GM19438 (cell line): ENCODE results near the gene CPXM1.

Experiments used
- ATAC-seq: cut with Tn5 transposase; IDR thresholded peaks from one replicate; pipeline ENCODE4 v1.9.1; 2021; ENCODE audit warnings: low read depth; ENCODE audit not compliant: unreplicated experiment

Gene CPXM1

DNA sequence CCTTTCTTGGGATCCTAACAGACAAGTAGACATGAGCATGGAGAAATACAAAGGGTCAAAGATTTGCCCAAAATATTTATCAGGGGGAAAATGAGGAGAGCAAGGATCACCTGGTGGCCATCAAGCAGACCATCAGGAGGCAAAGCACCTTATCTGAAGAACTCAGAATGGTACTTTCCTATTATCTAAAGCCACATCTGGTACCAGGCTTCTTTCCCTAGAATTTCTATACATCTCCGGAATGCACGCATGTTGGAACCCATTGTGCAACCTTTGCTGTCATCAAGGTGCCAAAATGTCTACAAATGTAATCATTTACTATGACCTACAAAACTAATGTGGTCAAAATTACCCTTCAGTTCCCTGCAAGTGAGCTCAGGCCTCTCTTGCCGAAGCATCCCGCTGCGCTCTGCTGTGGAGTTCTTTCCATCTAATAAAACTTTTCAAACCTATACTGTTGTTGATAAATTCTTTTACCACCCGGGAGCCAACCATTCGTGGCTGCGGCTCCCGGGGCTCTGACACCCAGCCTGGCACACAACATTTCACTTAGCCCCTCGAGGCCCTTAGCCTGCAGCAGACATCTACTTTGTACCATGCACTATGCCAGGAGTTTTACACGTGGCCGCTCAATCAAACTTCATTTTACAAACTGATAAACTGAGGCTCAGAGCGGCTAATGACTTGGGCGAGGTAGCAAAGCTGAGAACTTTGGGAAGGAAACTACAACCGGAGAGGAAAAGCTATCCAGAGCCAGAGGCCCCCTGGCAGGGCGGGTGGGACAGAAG, 3.8 kb upstream of the CPXM1 start:
- ATAC-seq = no peak

DNA sequence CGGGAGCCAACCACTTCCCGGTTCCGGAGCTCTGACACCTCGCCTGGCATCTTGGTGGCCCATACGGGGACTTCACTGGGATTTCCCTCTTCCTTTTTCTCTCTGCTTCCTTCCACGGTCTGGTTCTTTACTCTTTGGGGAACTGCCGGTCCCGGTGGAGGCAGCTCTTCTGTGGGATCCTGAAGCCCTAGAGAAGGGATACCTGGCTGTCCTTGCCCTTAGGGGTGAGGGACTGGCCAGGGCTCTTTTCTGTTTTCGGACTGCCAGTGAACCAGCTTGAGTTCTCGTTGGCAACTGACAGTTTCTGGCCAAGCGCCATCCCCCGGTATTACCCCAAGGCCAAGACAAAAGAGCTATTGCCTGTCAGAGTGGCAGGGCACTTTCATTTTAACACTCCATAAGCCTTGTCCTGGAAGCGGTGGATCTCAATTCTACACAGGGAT, 880 bp upstream of the CPXM1 start:
- ATAC-seq = peak; percentile 6

- ATAC-seq = peak; percentile 5
Measured at GRCh38 chr20:2799688-2800520, 523 bp downstream of the CPXM1 start.

- ATAC-seq = no peak
Measured at GRCh38 chr20:2799271-2799670, 1.2 kb downstream of the CPXM1 start.

DNA sequence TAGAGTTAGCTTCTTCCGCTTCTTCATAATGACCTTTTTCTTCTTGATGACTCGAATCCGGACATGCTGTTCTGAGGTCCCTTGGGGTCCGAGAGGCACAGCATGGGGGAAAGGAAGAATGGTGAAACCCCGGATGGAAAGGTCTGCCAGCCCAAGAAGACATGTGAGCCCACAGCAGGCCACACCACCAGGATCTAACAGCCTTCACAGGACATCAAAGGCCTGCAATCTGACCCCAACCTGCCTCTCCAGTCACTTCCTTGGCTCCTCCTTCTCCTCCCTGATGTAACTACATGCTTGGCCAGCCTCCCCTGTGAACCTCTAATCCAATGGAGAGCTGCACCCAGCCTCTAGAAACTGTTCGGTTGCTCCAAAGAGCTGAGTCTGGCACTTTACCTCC, 1.6 kb downstream of the CPXM1 start:
- ATAC-seq = no peak

DNA sequence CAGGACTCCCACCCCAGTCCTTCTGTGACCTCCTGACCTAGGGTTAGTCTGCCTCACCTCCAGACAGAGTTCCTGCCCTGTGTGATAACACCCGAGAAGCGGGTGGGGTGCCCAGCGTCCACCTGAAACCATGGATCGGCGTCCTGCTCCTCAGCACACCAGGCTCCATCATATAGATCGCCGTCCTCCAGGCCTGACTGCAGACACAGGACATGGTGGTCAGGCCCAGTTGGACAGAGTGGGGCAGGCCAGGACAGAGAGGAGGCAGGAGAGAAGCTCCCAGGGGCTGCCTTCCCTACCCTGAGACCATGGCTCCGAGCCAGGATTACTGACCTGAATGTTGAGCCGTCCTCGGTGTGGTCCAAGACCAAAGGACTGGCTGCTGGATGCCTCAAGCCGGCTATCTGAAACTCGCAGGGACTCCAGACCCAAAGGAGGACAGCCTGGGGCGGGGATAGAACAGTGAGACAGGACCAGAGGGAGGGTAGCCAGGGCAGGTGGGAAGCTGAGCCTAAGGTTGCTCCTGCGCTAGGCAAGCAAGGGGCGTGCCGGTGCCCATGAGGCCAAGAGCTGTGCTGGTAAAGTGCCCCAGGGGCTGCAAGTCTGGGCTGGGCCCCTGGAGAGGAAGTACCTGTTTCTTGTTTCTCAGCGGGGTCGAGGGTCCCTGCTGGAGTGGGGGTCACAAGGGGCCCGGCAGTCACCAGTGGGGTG, 2.2 kb downstream of the CPXM1 start:
- ATAC-seq = no peak

DNA sequence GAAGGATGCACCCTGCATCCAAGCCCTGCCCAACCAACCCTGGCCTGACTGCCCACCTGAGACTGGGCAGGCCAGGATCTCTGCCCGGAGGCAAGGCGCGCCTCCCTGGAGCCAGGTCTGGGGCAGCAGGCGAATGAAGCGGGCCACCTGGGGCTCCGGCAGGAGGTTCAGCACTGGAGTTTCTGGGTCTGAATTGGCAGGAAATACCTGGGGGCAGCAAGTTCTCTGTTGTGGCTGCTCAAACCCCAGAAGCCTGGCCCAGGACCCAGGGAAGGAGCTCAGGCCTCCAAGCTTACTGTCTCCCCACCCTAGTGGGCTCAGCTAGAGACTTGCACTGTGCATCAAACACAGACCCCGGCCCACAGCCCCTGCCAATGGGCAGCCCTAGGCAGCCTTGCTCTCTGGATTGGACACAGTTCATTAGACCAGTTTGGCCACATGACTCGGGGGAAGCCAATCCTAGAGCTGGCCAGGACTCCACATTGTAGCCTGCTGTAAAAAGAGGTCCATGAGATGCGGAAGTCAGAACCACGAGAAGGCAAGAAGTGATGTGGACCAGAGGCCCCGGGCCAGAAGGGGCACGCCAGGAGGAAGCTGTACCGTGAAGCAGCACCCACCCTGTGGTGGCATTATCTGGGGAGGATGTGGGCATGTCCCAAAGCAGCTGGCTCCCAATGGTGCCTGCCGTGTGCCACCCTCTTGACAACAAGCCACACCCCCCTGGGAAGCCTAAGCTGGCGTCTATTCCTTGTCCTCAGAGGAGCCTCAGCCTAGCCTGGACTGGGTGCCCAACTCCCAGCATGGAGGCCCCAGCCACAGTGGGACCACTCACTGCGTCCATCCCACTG, 3.1 kb downstream of the CPXM1 start:
- ATAC-seq = no peak

- ATAC-seq = no peak
Measured at GRCh38 chr20:2796011-2796660, 4.3 kb downstream of the CPXM1 start.

GRCh38 chr20:2795451-2795850, 5.0 kb downstream of the CPXM1 start:
- no peak for ATAC-seq

DNA sequence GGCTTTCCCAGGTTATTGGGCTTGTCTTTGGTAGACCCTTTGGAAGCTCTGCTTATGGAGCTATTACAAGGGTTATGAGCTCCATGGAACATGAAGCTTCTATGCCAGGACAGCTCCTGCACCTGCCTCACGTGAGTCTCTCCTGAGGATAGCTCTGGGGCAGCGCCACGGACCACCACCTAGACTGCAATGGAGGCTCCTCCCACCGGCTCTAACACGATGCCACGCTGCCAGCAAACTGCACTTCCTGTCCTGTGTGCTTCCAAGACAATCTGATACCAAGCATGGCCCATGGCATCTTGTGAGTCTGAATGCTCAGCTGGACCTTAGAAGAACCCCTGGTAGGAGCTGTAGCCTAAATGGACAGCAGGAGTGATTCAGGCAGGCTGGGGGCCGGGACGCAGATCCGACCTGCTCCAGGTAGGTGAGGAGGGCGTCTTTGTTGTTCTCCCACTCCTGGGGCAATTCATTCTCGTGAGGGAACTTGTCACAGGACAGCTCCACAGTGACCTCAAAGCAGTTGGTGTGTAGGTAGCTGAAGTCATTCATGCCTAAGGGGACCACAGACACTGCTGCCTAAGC, 5.5 kb downstream of the CPXM1 start:
- ATAC-seq = no peak

GRCh38 chr20:2794202-2794748, 6.2 kb downstream of the CPXM1 start:
- ATAC-seq = no peak

- no peak for ATAC-seq
Measured at GRCh38 chr20:2793471-2793870, 7.0 kb downstream of the CPXM1 start.

GRCh38 chr20:2783908-2784566, 16.4 kb downstream of the CPXM1 start:
- no peak for ATAC-seq

DNA sequence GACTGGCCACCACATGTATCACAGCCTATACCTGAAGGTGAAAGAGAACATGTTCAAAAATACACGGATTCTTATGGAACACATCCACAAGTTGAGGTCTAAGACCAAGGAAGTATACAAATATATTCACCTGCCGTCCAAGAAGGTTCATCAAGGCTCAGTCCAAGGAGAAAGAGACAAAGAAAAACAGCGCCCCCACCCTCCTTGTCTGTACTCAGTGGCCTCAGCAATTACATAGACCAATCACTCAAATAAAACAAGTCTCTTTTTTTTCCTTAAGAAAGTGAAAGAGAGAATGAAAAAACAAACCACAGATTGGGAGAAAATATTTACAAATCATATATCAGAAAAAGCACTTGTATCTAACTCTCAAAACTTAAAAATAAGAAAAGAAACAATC, 19.5 kb downstream of the CPXM1 start:
- ATAC-seq = no peak

DNA sequence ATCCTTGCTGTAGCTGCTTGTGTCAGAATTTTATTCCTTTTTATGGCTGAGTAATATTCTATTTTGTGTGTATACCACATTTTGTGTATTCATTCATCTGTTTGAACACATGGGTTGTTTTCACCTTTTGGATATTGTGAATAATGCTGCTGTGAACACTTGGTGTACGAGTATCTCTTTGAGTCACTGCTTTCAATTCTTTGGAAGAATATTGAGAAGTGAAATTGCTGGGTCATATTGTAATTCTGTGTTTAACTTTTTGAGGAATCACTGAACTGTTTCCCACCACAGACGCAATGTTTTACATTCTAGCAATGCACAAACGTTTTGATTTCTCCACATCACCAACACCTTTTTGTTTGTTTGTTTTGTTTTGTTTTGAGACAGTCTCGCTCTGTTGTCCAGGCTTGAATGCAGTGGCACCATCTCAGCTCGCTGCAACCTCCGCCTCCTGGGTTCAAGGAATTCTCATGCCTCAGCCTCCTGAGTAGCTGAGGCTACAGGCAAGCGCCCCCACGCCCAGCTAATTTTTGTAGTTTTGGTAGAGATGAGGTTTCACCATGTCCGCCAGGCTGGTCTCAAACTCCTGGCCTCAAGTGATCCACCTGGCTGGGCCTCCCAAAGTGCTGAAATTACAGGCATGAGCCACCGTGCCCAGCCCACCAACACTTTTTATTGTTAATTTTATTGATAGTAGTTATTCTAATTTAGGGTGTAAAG, 21.7 kb downstream of the CPXM1 start:
- ATAC-seq = no peak

GRCh38 chr20:2775139-2775538, 25.3 kb downstream of the CPXM1 start:
- ATAC-seq = no peak

- no peak for ATAC-seq
Measured at GRCh38 chr20:2773812-2774211, 26.6 kb downstream of the CPXM1 start.

GRCh38 chr20:2771631-2772080, 28.8 kb downstream of the CPXM1 start:
- ATAC-seq = no peak
